ENCODE data around the gene HMCN1.

HMCN1 gene

GRCh38 chr1:186076006-186076405 is 341.8 kb downstream of the HMCN1 start:
- no peak overlapping the region for H3K4me3 Mint-ChIP-seq
- H3K4me1 Mint-ChIP-seq (ENCODE audit: low read depth), result no peaks in the 10 kb centered on the region
- no peaks in the 10 kb centered on the region for H3K36me3 Mint-ChIP-seq (ENCODE audit: low read depth)

GRCh38 chr1:186078245-186078644 is 344.1 kb downstream of the HMCN1 start:
- H3K27me3 Mint-ChIP-seq, result peaks cover 3% of the 10 kb centered on the region
- no peak overlapping the region for H3K4me3 Mint-ChIP-seq
- no peaks in the 10 kb centered on the region for H3K4me1 Mint-ChIP-seq (ENCODE audit: low read depth)
- H3K36me3 Mint-ChIP-seq (ENCODE audit: low read depth), result no peaks in the 10 kb centered on the region
- H3K9me3 Mint-ChIP-seq, result no peaks in the 10 kb centered on the region
- H3K27ac Mint-ChIP-seq, result no peak overlapping the region

More at GRCh38 chr1:186076006-186076405, 341.8 kb downstream of the HMCN1 start:
- Mint-ChIP-seq H3K27me3 (peaks cover 3% of the 10 kb centered on the region), H3K9me3 (no peaks in the 10 kb centered on the region), H3K27ac (no peak overlapping the region)

DNA sequence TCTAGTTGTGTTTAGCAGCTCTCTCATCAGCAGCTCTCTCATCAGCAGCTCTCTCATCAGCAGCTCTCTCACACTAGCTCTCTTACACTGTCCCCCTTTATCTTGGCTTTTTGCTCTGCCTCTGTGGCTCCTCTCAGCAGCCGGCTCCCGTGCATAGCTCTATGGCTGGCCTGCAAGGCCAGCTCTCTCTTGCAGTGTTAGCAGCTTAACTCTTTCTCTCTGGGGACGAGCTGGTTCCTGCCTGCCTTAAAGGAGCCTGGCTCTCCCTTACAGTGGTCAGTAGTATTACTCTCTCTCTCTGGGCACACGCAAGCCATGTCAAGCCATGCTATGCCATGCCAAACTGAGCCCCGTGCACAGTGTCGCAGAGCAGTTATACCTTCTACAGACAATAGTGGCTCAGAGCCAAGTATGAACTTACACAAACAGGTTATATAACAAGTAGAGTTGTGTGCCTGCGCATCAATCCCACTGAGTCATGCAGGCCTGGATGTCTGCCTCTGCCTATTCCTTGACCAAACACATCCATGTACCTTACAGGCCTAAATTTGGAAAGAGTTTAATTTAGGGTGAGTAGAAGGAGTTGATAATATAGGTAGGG is 345.0 kb downstream of the HMCN1 start:
- Mint-ChIP-seq H3K27me3 (peaks cover 3% of the 10 kb centered on the region), H3K4me3 (no peak overlapping the region), H3K4me1 (ENCODE audit: low read depth) (no peaks in the 10 kb centered on the region), H3K9me3 (no peaks in the 10 kb centered on the region), H3K36me3 (ENCODE audit: low read depth) (no peaks in the 10 kb centered on the region), H3K27ac (no peak overlapping the region)

DNA sequence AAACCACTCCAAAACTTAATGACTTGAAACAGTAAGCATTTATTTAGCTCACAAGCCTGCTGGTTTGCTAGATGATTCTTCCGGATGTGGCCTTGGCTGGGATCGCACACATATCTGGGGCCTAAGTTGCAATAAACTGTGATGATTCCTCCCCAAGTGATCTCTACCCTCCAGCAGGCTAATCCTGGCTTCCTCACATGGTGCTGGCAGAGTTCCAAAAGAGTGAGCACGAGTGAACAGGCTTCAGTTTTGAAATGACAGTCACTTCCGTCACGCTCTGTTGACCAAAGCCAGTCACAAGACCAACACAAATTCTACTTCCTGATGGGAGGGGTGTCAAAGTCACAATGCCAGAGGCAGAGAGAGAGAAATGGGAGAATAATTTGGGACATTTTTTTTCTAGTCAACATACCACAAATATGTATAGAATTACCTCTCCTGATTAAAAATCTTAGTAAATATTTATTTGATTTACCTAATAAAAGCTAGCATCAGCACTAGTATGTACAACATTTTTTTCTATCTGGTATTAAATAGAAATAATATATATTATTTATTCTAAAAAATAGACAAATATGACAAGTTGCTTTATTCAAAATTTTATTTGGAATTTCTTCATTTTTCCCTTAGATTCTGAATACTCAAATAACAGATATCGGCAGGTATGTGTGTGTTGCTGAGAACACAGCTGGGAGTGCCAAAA is 348.2 kb downstream of the HMCN1 start:
- Mint-ChIP-seq H3K9me3 (no peaks in the 10 kb centered on the region), H3K27ac (no peak overlapping the region), H3K4me3 (no peak overlapping the region), H3K27me3 (peaks cover 12% of the 10 kb centered on the region), H3K36me3 (ENCODE audit: low read depth) (no peaks in the 10 kb centered on the region), H3K4me1 (ENCODE audit: low read depth) (no peaks in the 10 kb centered on the region)

- Mint-ChIP-seq H3K36me3 (ENCODE audit: low read depth) (no peaks in the 10 kb centered on the region), H3K27me3 (peaks cover 9% of the 10 kb centered on the region), H3K9me3 (no peaks in the 10 kb centered on the region), H3K4me1 (ENCODE audit: low read depth) (no peaks in the 10 kb centered on the region), H3K27ac (no peak overlapping the region), H3K4me3 (no peak overlapping the region)
These were observed 352.4 kb downstream of the HMCN1 start for GRCh38 chr1:186086583-186086982.

GRCh38 chr1:186089940-186090339 is 355.7 kb downstream of the HMCN1 start:
- no peaks in the 10 kb centered on the region for H3K36me3 Mint-ChIP-seq (ENCODE audit: low read depth)
- H3K4me3 Mint-ChIP-seq, result no peak overlapping the region
- H3K4me1 Mint-ChIP-seq (ENCODE audit: low read depth), result no peaks in the 10 kb centered on the region
- H3K9me3 Mint-ChIP-seq, result no peaks in the 10 kb centered on the region
- H3K27ac Mint-ChIP-seq, result no peak overlapping the region
- peaks cover 9% of the 10 kb centered on the region for H3K27me3 Mint-ChIP-seq

DNA sequence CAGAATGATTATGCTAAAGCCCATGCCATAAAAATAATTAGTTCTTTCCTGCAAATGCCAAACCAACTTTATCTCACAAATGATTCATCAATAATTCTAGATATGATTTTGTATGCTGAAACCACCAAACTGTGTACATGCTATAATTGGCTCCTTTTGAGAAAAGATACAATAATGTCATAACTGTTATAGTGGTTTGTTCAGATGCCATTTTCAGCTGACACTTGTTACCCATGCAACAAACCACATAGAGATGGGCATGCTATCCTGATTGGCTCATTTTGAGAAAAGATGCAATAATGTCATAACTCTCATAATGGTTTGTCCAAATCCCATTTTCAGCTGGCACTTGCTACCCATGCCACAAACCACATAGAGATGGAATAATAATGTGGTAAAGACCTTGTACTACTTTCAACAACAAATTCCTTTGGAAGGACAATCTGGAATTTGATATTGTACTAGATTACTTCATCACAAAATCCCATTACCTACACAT is 357.1 kb downstream of the HMCN1 start:
- no peak overlapping the region for H3K27ac Mint-ChIP-seq
- no peaks in the 10 kb centered on the region for H3K9me3 Mint-ChIP-seq
- no peaks in the 10 kb centered on the region for H3K4me1 Mint-ChIP-seq (ENCODE audit: low read depth)
- H3K36me3 Mint-ChIP-seq (ENCODE audit: low read depth), result no peaks in the 10 kb centered on the region
- H3K27me3 Mint-ChIP-seq, result peaks cover 6% of the 10 kb centered on the region
- H3K4me3 Mint-ChIP-seq, result no peak overlapping the region

DNA sequence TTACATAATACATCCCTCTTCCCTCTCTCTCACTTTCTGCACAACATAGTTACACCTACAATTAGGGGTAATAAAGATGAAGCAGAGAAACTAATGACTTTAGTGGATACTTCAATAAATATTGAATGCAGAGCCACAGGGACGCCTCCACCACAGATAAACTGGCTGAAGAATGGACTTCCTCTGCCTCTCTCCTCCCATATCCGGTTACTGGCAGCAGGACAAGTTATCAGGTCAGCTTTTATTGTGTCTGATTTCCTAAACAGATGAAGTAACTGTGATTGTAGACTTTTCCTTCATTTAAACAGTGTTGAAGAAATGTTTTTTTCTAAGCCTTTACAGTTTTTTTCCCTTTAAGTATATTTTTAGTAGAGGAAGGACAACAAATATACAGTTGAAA is 359.2 kb downstream of the HMCN1 start:
- H3K4me3 Mint-ChIP-seq, result no peak overlapping the region
- no peak overlapping the region for H3K27ac Mint-ChIP-seq
- H3K4me1 Mint-ChIP-seq (ENCODE audit: low read depth), result no peaks in the 10 kb centered on the region
- no peaks in the 10 kb centered on the region for H3K36me3 Mint-ChIP-seq (ENCODE audit: low read depth)
- H3K27me3 Mint-ChIP-seq, result no peaks in the 10 kb centered on the region
- no peaks in the 10 kb centered on the region for H3K9me3 Mint-ChIP-seq

DNA sequence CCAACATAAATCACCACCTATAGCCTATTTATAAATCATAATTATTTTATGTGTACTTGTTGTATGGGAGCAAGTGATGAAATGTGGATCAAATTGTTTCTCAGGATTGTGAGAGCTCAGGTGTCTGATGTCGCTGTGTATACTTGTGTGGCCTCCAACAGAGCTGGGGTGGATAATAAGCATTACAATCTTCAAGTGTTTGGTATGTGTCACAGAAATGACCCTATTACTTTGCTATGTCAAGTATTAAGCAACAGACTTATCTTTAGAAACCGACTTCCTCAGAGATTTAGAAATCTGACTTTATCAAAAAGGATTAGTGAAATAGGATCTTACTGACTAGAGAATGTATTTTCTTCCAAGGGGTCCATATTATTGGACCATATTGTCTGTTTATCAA is 360.0 kb downstream of the HMCN1 start:
- no peaks in the 10 kb centered on the region for H3K4me1 Mint-ChIP-seq (ENCODE audit: low read depth)
- no peak overlapping the region for H3K27ac Mint-ChIP-seq
- H3K27me3 Mint-ChIP-seq, result no peaks in the 10 kb centered on the region
- no peaks in the 10 kb centered on the region for H3K36me3 Mint-ChIP-seq (ENCODE audit: low read depth)
- no peak overlapping the region for H3K4me3 Mint-ChIP-seq
- no peaks in the 10 kb centered on the region for H3K9me3 Mint-ChIP-seq

DNA sequence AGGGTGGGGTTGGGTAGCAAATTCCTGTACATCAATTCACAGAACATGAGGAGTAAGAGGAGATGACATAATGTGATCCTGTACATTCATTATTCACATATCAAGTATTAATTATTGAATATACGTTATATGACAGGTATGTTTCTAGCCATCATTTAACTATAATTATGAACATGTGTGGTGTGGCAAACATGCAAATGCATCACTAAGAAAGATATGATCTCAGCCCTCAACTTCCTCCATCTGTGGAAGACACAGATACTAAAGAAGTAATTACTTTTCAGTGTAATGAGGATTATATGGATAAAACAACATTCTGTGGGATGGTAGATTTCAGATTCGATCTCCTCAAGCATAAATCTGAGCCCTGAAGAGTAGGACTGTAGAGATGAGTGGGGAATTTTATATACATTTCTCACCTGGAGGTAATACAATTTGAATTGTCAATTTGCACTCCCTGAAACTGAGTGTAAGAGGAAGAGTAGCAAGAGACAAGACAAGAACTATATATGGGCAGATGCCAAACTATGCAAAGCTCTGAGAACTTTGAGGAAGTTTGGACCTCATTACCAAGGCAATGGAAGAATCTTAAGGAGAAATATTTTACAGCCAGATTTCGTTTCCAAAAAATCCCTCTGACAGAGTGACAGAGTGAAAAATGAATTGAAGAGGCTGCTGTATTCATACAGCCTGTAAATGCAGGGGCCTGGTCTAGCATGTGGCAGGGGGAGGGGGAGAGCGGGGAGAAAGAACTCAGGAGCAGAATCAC is 365.3 kb downstream of the HMCN1 start:
- H3K9me3 Mint-ChIP-seq, result no peaks in the 10 kb centered on the region
- H3K27ac Mint-ChIP-seq, result no peak overlapping the region
- H3K36me3 Mint-ChIP-seq (ENCODE audit: low read depth), result no peaks in the 10 kb centered on the region
- no peak overlapping the region for H3K4me3 Mint-ChIP-seq
- no peaks in the 10 kb centered on the region for H3K4me1 Mint-ChIP-seq (ENCODE audit: low read depth)
- H3K27me3 Mint-ChIP-seq, result no peaks in the 10 kb centered on the region

GRCh38 chr1:186102107-186102506 is 367.9 kb downstream of the HMCN1 start:
- no peak overlapping the region for H3K4me3 Mint-ChIP-seq
- no peak overlapping the region for H3K27ac Mint-ChIP-seq
- H3K36me3 Mint-ChIP-seq (ENCODE audit: low read depth), result no peaks in the 10 kb centered on the region
- H3K9me3 Mint-ChIP-seq, result no peaks in the 10 kb centered on the region
- no peaks in the 10 kb centered on the region for H3K4me1 Mint-ChIP-seq (ENCODE audit: low read depth)
- H3K27me3 Mint-ChIP-seq, result no peaks in the 10 kb centered on the region

DNA sequence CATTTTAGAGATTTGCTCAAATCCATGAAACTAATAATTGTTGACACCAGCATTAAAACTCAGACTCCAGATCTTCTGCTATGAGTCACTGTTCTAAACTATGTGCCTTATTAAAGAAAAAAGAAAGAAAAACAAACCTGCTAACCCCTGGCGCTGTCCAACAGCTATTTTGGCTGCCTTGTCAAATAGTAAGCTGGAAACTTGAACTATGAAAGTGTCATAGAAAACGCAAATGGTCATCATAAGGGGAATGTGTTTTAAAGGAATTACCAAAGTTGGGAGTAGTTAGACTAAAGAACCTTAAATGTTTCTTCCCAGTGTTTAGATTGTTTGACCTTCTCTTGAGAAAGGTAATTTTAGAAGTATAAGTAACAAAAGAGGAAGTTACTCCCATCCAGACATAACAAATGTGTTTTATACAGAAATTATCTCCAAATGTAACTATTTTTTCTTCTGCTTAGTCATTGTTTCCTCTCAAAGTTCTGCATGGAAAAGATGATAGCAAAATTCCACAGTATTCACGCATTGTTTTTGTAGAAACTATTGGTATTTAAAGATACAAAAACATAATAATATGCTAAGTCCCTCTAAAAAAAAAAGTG is 368.5 kb downstream of the HMCN1 start:
- H3K36me3 Mint-ChIP-seq (ENCODE audit: low read depth), result no peaks in the 10 kb centered on the region
- no peak overlapping the region for H3K4me3 Mint-ChIP-seq
- no peaks in the 10 kb centered on the region for H3K9me3 Mint-ChIP-seq
- H3K4me1 Mint-ChIP-seq (ENCODE audit: low read depth), result no peaks in the 10 kb centered on the region
- no peak overlapping the region for H3K27ac Mint-ChIP-seq
- H3K27me3 Mint-ChIP-seq, result no peaks in the 10 kb centered on the region

- Mint-ChIP-seq H3K36me3 (ENCODE audit: low read depth) (no peaks in the 10 kb centered on the region), H3K4me3 (no peak overlapping the region), H3K27ac (no peak overlapping the region), H3K27me3 (no peaks in the 10 kb centered on the region), H3K9me3 (no peaks in the 10 kb centered on the region), H3K4me1 (ENCODE audit: low read depth) (no peaks in the 10 kb centered on the region)
These were observed 370.3 kb downstream of the HMCN1 start for GRCh38 chr1:186104459-186104858.

DNA sequence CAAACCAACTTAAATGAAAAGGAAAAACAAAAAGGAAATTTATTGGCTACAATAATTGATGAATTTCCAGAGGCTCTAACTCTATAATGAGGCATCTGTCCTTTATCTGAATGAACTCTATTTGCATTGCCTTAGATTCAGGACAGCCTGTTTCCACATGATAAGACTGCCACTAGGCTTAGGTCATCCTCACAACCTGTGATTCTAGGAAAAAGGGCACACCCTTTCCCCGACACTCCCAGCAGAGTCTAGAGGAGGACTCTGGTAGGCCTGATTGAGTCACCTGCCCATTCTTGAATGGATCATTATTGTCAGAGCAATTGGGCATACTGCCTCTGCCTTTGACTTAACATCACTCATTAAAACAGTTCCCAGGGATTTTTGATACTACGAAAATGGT is 378.1 kb downstream of the HMCN1 start:
- Mint-ChIP-seq H3K27ac (no peak overlapping the region), H3K4me3 (no peak overlapping the region), H3K9me3 (peaks cover 5% of the 10 kb centered on the region), H3K27me3 (peaks cover 5% of the 10 kb centered on the region), H3K4me1 (ENCODE audit: low read depth) (no peaks in the 10 kb centered on the region), H3K36me3 (ENCODE audit: low read depth) (no peaks in the 10 kb centered on the region)

GRCh38 chr1:186113461-186113860 is 379.3 kb downstream of the HMCN1 start:
- Mint-ChIP-seq H3K9me3 (peaks cover 5% of the 10 kb centered on the region), H3K4me1 (ENCODE audit: low read depth) (no peaks in the 10 kb centered on the region), H3K36me3 (ENCODE audit: low read depth) (no peaks in the 10 kb centered on the region), H3K4me3 (no peak overlapping the region), H3K27ac (no peak overlapping the region), H3K27me3 (peaks cover 5% of the 10 kb centered on the region)
